ENCODE results near the gene PXDN. TPM values are rescaled to one million over a fixed set of nuclear protein-coding genes. Genes with fewer than 3 reads are reported as not detected.

PXDN gene
- total and polyA plus RNA-seq, 2 of the 4 experiments (the other 2 are of a cell fraction): 153 to 332 TPM

DNA sequence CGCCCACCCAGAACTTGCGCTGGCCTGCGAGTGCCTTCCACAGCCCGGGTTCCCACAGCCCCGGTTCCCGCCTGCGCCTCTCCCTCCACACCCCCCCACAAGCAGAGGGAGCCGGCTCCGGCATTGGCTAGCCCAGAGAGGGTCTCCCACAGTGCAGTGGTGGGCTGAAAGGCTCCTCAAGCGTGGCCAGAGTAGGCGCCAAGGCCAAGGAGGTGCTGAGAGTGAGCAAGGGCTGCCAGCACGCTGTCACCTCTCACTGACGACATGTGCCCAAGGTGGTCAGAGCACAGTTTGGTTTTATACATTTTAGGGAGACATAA, 15.3 kb upstream of the PXDN start:
- intact Hi-C loops (cut with micrococcal nuclease) (no loop called here), dilution Hi-C loops (cut with HindIII; ENCODE audit: low sequenced_read_pairs, unreplicated experiment) (no loop called here), in situ Hi-C loops (cut with MboI; ENCODE audit: low sequenced_read_pairs) (loop anchor here (25.0 kb wide), 1 partner anchor 172 kb away; no protein-coding TSS in a partner anchor)
- H4K5ac ChIP-seq (ENCODE audit: low read depth, low read length): no peak overlapping the region
- WGBS, 2 experiments (ENCODE audit: extremely low coverage in 2 of 2, insufficient read length in 1 of 2): no CpG with 5 or more reads among the region's 13 CpGs
- no peak for TF ChIP-seq BHLHE40 (IDR thresholded peaks at IDR 0.05; ENCODE audit: low read depth, low read length)
- no peak for TF ChIP-seq MXI1 (IDR thresholded peaks at IDR 0.05; ENCODE audit: borderline replicate concordance, low read depth, low read length)
- no peak for TF ChIP-seq RAD21 (IDR thresholded peaks at IDR 0.05; ENCODE audit: low read length)
- no peak for TF ChIP-seq SMC3 (IDR thresholded peaks at IDR 0.05; ENCODE audit: low read depth, low read length)
- H2BK5ac ChIP-seq (ENCODE audit: low read depth, low read length, poor library complexity, severe bottlenecking): no peak overlapping the region
- ATAC-seq (ENCODE audit: low read depth) (no peak), DNase-seq (no peak)
- no peaks in the 10 kb centered on the region for H3K27me3 ChIP-seq (ENCODE audit: control insufficient read depth, insufficient read depth, low read length)
- no peak overlapping the region for H3K14ac ChIP-seq (replicated peaks; ENCODE audit: low read depth, low read length)
- CTCF ChIA-PET: interaction anchor here (2.5 kb wide), 1 partner anchor 10 kb away, joined by 7 read pairs; no protein-coding TSS in a partner anchor
- H3K4ac ChIP-seq (ENCODE audit: low read depth, low read length): no peak overlapping the region
- no peak overlapping the region for H2BK20ac ChIP-seq (ENCODE audit: low read depth, low read length)
- no peaks in the 10 kb centered on the region for H3K36me3 ChIP-seq (ENCODE audit: control insufficient read depth, insufficient read depth, low read length)
- peaks cover 5% of the 10 kb centered on the region for H4K20me1 ChIP-seq (ENCODE audit: insufficient read depth, low read length)
- no peak overlapping the region for H2AFZ ChIP-seq (replicated peaks; ENCODE audit: low read length, poor library complexity)
- H2AK5ac ChIP-seq (ENCODE audit: low read depth, low read length): no peak overlapping the region
- no peak overlapping the region for H3K4me2 ChIP-seq (ENCODE audit: low read depth, low read length)
- peaks cover 23% of the 10 kb centered on the region for H3K4me1 ChIP-seq (ENCODE audit: control insufficient read depth, insufficient read depth, low read length)
- POLR2A ChIA-PET (ENCODE audit: unreplicated experiment): no interaction called here
- H3K9ac ChIP-seq (ENCODE audit: low read depth, low read length): no peak overlapping the region
- no peak overlapping the region for H4K91ac ChIP-seq (ENCODE audit: insufficient read depth, low read depth, low read length)
- H3K4me3 ChIP-seq (ENCODE audit: insufficient read depth, low read depth, low read length): no peak overlapping the region
- H2AK9ac ChIP-seq (replicated peaks; ENCODE audit: low read depth, low read length, poor library complexity): no peak overlapping the region
- H3K9me1 ChIP-seq (ENCODE audit: insufficient read depth, low read length): peaks cover 17% of the 10 kb centered on the region
- no peak overlapping the region for H3K56ac ChIP-seq (ENCODE audit: extremely low read depth, insufficient read depth, low read length)
- H3K79me1 ChIP-seq (ENCODE audit: low read depth in 1 of 2, low read length in 2 of 2): peaks cover 0 to 12% of the 10 kb centered on the region in 2 experiments; a peak in 2 of 4 replicates
- H2BK120ac ChIP-seq (ENCODE audit: low read depth, low read length): no peak overlapping the region
- no peak overlapping the region for H3K18ac ChIP-seq (ENCODE audit: low read depth, low read length)
- no peak overlapping the region for H3K27ac ChIP-seq (ENCODE audit: insufficient read depth, low read length)
- no peak overlapping the region for H2BK15ac ChIP-seq (ENCODE audit: low read depth, low read length)
- H3K23ac ChIP-seq (ENCODE audit: low read depth, low read length): no peak overlapping the region
- BruUV-seq (replicated peaks): no TSS peak
- no peaks in the 10 kb centered on the region; the same call in 1 of the 2 replicates for H3K9me3 ChIP-seq (ENCODE audit: control insufficient read depth, insufficient read depth, low read length)
- no peak overlapping the region for H4K8ac ChIP-seq (ENCODE audit: low read depth in 2 of 2, low read length in 2 of 2)
